Stomach smooth muscle (tissue), 2 donors: ENCODE measurements around the gene ABHD3.
"Not testable (repeated sequence)": the region's sequence is repeated elsewhere in the genome, so short reads cannot be mapped to it uniquely, and the experiment has no call there.

Source experiments
- H3K27ac ChIP-seq: one replicate; pipeline ENCODE4 v1.7.0; 2013; ENCODE audit warnings: mild to moderate bottlenecking, low read length, inconsistent platforms
- H3K27me3 ChIP-seq, 2 donors: one replicate each; pipeline ENCODE4 v1.7.0; 2013; ENCODE audit warnings: low read length in 2 of 2; ENCODE audit not compliant: insufficient read depth in 2 of 2, control insufficient read depth in 1 of 2
- H3K36me3 ChIP-seq, 2 donors: one replicate each; pipeline ENCODE4 v1.7.0; 2013; ENCODE audit warnings: low read length in 2 of 2; ENCODE audit not compliant: control insufficient read depth in 2 of 2, insufficient read depth in 2 of 2
- H3K4me1 ChIP-seq: one replicate; pipeline ENCODE4 v1.7.0; 2013; ENCODE audit warnings: low read length; ENCODE audit not compliant: control insufficient read depth, insufficient read depth
- H3K4me3 ChIP-seq, 2 donors: one replicate each; pipeline ENCODE4 v1.7.0; 2013; ENCODE audit warnings: low read length in 2 of 2
- H3K9ac ChIP-seq, 2 donors: one replicate each; pipeline ENCODE4 v1.7.0; 2013; ENCODE audit warnings: low read length in 2 of 2, mild to moderate bottlenecking in 1 of 2
- H3K9me3 ChIP-seq, 2 donors: one replicate each; pipeline ENCODE4 v1.7.0; 2013; ENCODE audit warnings: low read length in 2 of 2; ENCODE audit not compliant: control insufficient read depth in 2 of 2
- donor health status: healthy.
- donor health status: Pancreatic carcinoma.

ABHD3 gene

DNA sequence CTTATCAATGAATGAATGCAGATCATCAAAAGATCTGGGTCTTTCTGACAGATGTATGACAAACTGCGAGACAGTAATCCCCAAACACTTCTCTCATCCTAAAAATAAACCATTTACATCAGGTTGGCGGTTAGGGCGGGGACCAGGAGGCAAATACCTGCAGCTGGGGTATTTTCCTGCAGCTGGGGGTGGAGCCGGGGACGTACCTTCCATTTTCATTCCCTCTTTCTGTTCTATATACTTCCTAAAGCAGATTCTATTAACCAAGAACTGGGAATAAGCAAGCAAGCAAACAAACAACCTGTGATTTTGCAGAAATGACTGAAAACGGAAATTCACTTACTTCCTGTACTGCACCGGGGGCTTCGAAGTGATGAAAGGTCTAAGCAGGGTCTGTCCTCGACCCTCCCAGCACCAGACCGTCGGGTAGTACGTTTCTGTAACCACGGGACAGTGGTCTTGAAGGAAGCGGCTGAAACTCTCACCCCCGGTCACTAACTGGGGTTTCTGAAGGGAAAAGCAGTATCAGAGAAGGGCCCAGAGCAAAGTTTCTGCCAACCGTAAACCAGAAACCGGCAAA lies 1.2 kb downstream of the ABHD3 start:
- peak overlapping the region; percentile 92 for H3K4me3 ChIP-seq
- H3K27me3 ChIP-seq, result no peaks in the 10 kb centered on the region
- H3K27ac ChIP-seq, result peak overlapping the region; percentile 67
- peak overlapping the region; percentile 60 to 65 for H3K9ac ChIP-seq
- peaks cover 6% of the 10 kb centered on the region for H3K4me1 ChIP-seq
- no peaks in the 10 kb centered on the region for H3K36me3 ChIP-seq
- H3K9me3 ChIP-seq, result no peaks in the 10 kb centered on the region

DNA sequence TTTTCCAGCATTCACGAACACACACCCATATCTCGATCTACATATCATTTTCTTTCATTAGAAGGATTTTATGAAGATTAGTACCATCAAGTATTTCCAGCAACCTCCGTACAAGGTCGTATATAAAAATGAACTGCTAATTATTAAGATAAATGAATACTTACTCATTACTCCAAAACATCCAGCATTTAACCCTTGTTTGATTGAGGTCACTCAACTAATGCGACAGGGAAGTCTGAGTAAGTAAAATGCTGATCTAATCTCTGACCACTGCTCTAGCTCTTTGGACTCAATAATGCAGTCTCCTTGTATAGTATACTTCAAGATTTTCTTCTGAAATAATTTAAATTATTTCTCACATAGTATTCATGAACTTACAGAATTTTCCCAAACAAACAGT lies 2.0 kb downstream of the ABHD3 start:
- no peaks in the 10 kb centered on the region for H3K9me3 ChIP-seq
- H3K4me1 ChIP-seq, result peaks cover 6% of the 10 kb centered on the region
- no peaks in the 10 kb centered on the region for H3K27me3 ChIP-seq
- no peak overlapping the region for H3K9ac ChIP-seq
- no peak overlapping the region for H3K4me3 ChIP-seq
- no peak overlapping the region for H3K27ac ChIP-seq
- H3K36me3 ChIP-seq, result no peaks in the 10 kb centered on the region

DNA sequence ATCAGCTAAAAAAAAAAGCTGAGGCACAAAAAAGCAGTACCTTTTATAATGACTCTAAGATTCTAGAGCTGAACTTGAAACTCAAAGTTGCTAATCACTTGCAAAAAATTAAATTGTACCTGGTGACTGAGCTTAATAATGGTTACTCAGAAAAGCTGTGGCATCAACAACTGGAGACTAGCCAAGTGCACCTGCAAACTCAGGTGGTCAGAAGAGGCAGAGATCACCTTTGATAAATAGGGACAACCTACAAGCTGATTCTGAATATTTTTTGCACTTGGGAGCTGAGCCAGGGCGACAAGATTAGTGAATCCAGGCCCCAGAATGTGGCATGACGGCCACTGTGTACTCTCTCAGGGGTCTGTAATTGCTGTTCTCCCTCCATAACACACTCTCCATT lies 3.0 kb downstream of the ABHD3 start:
- no peak overlapping the region for H3K4me3 ChIP-seq
- no peak overlapping the region for H3K27ac ChIP-seq
- H3K27me3 ChIP-seq, result no peaks in the 10 kb centered on the region
- no peaks in the 10 kb centered on the region for H3K9me3 ChIP-seq
- H3K4me1 ChIP-seq, result peaks cover 6% of the 10 kb centered on the region
- H3K9ac ChIP-seq, result no peak overlapping the region
- no peaks in the 10 kb centered on the region for H3K36me3 ChIP-seq

DNA sequence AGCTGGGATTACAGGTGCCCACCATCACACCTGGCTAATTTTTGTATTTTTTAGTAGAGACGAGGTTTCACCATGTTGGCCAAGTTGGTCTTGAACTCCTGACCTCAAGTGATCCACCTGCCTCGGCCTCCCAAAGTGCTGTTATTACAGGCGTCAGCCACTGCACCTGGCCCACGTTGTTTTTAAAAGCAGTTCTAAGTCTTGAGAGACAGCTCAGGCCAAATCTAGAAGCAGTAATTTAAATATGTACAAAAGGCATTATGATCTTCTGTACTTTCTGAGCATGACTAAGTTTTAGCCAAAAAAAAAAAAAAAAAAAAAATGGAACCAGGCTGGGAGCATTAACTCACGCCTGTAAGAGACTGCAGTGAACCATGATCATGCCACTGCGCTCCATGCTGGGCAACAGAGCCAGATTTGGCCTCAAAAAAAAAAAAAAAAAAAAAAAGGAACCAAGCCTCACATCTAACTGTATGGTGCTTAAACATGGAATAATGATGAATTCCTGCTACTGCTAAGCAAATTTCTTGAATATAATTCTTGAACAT lies 4.0 kb downstream of the ABHD3 start:
- Histone ChIP-seq H3K27me3 (no peaks in the 10 kb centered on the region), H3K4me3 (no peak overlapping the region), H3K27ac (no peak overlapping the region), H3K9ac (no peak overlapping the region), H3K36me3 (no peaks in the 10 kb centered on the region), H3K9me3 (no peaks in the 10 kb centered on the region), H3K4me1 (peaks cover 6% of the 10 kb centered on the region)

DNA sequence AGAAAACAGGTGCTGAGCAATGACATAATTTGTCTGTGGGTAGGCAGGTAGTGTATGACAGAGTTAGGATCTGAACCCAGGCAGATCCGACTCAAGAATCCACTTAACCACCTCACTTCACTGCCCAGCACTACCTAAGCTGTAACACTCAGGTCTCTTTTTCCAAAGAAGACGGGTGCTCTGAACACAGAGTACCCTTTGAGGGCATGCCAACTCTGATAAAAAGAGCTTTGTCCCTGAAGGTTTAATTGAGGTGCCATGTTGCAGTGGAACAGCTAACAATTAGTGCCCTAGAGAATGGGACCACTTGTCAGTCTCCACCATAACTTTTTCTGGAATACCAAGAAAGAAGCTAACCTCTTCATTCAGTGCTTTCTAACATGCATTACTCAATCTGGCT lies 11.3 kb downstream of the ABHD3 start:
- H3K9ac ChIP-seq, result no peak overlapping the region
- H3K27ac ChIP-seq, result no peak overlapping the region
- H3K4me1 ChIP-seq, result no peaks in the 10 kb centered on the region
- H3K9me3 ChIP-seq, result no peaks in the 10 kb centered on the region
- no peak overlapping the region for H3K4me3 ChIP-seq
- no peaks in the 10 kb centered on the region for H3K27me3 ChIP-seq
- H3K36me3 ChIP-seq, result no peaks in the 10 kb centered on the region

DNA sequence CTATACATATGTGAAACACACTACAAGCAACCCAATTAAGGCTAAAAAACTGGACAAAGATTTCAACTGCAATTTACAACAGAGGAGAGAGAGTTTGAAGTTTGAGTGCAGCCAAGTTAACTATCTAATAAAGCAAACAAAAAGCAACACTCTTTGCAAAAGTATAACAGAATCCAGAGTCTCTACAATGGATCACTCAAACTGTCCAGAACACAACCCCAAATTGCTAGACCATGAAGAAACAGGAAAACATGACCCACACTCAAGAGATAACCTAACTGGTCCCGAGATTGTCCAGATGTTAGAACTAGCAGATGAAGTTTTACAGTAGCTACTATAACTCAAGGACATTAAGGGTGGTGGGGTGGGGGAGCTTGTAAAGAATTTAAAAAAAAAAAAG lies 14.8 kb downstream of the ABHD3 start:
- H3K4me3 ChIP-seq, result no peak overlapping the region
- no peaks in the 10 kb centered on the region for H3K36me3 ChIP-seq

DNA sequence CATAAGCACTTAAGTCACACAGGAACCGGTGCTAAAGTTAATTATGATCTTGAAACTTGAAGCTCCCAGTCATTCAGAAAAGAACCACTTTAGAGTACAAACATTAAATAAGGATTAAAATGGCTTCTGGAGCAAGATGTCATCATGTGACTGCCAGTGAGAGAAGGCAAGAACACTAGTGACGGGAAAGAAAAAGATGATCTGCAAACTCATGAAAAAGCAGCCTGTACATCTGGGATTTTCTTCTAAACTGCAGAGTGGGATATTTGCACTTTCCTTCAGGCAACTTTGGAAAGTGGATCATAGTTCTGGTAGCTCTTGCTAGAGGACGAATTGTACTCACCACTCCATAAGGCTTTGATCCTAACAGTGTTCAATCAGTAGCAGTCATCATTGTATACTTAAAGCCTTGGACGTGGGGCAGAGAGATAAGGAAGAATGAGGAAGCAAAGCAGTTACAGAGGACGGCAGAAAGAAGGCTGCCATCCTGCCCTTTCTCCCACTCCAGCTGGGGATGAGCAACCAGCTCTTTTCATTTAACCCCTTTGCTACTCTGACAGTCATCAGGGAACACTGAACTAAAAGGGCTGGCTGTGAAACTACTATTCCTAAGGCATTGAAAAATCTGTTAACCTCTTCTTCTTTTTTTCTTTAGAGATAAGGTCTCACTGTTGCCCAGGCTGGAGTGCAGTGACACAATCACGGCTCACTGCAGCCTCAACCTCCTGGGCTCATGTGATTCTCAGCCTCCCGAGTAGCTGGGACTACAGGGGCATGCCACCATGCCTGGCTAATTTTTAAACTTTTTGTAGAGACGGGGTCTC lies 18.1 kb downstream of the ABHD3 start:
- H3K4me3 ChIP-seq, result no peak overlapping the region
- no peaks in the 10 kb centered on the region for H3K4me1 ChIP-seq
- H3K36me3 ChIP-seq, result no peaks in the 10 kb centered on the region
- H3K27me3 ChIP-seq, result no peaks in the 10 kb centered on the region
- H3K9me3 ChIP-seq, result no peaks in the 10 kb centered on the region
- no peak overlapping the region for H3K27ac ChIP-seq
- H3K9ac ChIP-seq, result no peak overlapping the region

More for the DNA sequence above, 14.8 kb downstream of the ABHD3 start:
- no peaks in the 10 kb centered on the region for H3K9me3 ChIP-seq
- no peak overlapping the region for H3K27ac ChIP-seq
- H3K27me3 ChIP-seq, result no peaks in the 10 kb centered on the region
- no peak overlapping the region for H3K9ac ChIP-seq
- no peaks in the 10 kb centered on the region for H3K4me1 ChIP-seq

DNA sequence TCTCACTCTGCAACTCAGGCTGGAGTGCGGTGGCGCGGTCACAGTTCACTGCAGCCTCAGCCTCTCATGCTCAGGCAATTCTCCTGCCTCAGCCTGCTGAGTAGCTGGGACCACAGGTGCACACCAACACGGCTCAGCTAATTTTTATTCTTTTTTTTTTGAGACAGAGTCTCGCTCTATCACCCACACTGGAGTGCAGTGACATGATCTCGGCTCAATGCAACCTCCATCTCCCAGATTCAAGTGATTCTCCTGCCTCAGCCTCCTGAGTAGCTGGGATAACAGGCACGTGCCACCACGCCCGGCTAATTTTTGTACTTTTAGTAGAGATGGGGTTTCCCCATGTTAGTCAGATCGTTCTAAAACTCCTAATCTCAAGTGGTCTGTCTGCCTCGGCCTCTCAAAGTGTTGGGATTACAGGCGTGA lies 19.0 kb downstream of the ABHD3 start:
- not testable (repeated sequence) for H3K9ac ChIP-seq, H3K9me3 ChIP-seq, H3K4me1 ChIP-seq, H3K27ac ChIP-seq, H3K36me3 ChIP-seq, H3K4me3 ChIP-seq, H3K27me3 ChIP-seq

DNA sequence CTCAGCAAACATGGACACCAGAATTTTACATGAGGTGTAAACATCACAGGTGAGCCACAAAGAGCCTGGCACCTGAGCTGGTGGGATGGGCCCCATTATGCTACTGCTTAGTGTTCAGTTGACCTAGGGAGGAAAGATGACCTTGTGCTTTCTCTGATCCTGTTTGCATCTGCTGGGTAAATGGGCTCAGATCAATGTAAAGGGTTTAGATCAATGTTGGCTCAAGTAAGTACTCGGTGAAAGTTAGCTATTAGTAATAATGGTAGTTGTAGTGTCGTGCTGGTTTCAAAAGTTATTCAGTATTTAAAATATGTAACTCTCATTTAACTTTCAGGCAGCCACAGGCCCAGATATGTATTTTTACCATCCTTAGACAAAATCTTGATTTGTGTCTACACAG lies 19.8 kb downstream of the ABHD3 start:
- Histone ChIP-seq H3K4me1 (no peaks in the 10 kb centered on the region), H3K36me3 (no peaks in the 10 kb centered on the region), H3K27ac (no peak overlapping the region), H3K4me3 (no peak overlapping the region), H3K9me3 (no peaks in the 10 kb centered on the region), H3K9ac (no peak overlapping the region), H3K27me3 (no peaks in the 10 kb centered on the region)

DNA sequence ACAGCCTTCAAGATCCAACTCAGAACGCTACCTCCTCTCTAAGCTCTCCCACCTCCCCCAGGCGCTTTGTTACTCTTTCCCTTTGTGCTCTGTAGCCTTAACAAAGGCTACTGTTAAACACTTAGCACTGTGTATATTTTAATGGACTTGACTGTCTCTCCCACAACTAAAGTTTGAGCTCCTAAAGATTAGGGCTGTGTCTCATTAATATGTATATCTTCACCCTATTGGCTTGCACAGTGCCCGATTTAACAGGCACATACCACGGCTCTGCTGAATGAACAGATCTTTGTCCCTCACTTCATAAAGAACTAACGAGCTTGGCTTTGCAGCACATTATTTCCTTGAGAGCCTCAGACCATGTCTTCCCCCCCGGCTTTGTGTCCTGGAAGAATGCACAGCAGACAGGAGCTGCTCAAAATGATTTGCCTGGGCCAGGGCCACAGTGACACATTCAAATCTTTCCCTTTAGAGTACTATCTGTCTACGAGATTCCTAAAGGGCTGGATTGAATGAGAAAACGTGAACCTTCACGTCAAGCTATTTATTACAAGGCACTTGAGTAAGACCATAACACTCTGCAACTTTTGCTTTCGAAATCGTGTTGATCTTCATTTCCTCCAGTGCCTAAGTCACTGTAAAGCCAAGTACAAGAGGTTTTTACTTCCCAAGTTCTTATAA lies 22.1 kb downstream of the ABHD3 start:
- Histone ChIP-seq H3K27me3 (no peaks in the 10 kb centered on the region), H3K36me3 (no peaks in the 10 kb centered on the region), H3K4me1 (no peaks in the 10 kb centered on the region), H3K27ac (peak overlapping the region; percentile 19), H3K9ac (peak overlapping the region; percentile 30 to 47), H3K4me3 (peak overlapping the region; percentile 67 to 73), H3K9me3 (no peaks in the 10 kb centered on the region)
